ENCODE results near the gene MRPL14. TPM values are rescaled to one million over a fixed set of nuclear protein-coding genes. Genes with fewer than 3 reads are reported as not detected.

The MRPL14 gene
- total and polyA plus RNA-seq, 2 experiments from 2014 or later: 62.6 to 191 TPM

GRCh38 chr6:44064089-44064947, 62.9 kb downstream of the MRPL14 start:
- no peaks in the 10 kb centered on the region for H3K36me3 Mint-ChIP-seq (ENCODE audit: low read depth)
- Histone ChIP-seq H3K36me3 (ENCODE audit: insufficient read depth) (no peaks in the 10 kb centered on the region), H3K4me3 (no peak overlapping the region), H3K27ac (ENCODE audit: low read depth) (no peak overlapping the region), H3K4me2 (no peak overlapping the region), H2AFZ (no peak overlapping the region), H3K27me3 (ENCODE audit: insufficient read depth) (no peaks in the 10 kb centered on the region), H3K79me2 (replicated peaks; ENCODE audit: insufficient read depth) (no peaks in the 10 kb centered on the region), H3F3A (replicated peaks; ENCODE audit: low read depth) (no peaks in the 10 kb centered on the region), H3K9me2 (ENCODE audit: insufficient read depth) (no peaks in the 10 kb centered on the region; the same call in 1 of the 2 replicates), H4K20me1 (replicated peaks; ENCODE audit: insufficient read depth) (no peaks in the 10 kb centered on the region), H3K4me1 (ENCODE audit: insufficient read depth) (no peaks in the 10 kb centered on the region)
- H3K4me1 Mint-ChIP-seq: peaks cover 9% of the 10 kb centered on the region
- 0 out of 3 replicates have a peak, but pooled peaks cover 4% of the 10 kb centered on the region for H3K9me3 Mint-ChIP-seq
- TF ChIP-seq EZH2 (IDR thresholded peaks at IDR 0.05; ENCODE audit: low read depth, unreplicated experiment): no peak
- TF ChIP-seq ZNF462 (CRISPR knock-in tag; IDR thresholded peaks at IDR 0.05): no peak
- no peak for TF ChIP-seq NANOG (IDR thresholded peaks at IDR 0.05; ENCODE audit: borderline replicate concordance)
- TF ChIP-seq CREB1 (CRISPR knock-in tag; IDR thresholded peaks at IDR 0.05; ENCODE audit: low read depth): no peak
- no peak for TF ChIP-seq JUNB (IDR thresholded peaks at IDR 0.05; ENCODE audit: unreplicated experiment)
- no peak for TF ChIP-seq ETS1 (IDR thresholded peaks at IDR 0.05)
- TF ChIP-seq CTCF (conservative IDR thresholded peaks at IDR 0.05; ENCODE audit: low read depth in 2 of 2): no peak
- TF ChIP-seq ZNF114 (CRISPR knock-in tag; IDR thresholded peaks at IDR 0.05): no peak
- no peak for ATAC-seq
- H3K27me3 Mint-ChIP-seq (ENCODE audit: insufficient read depth, low read depth, poor library complexity): peaks cover 6% of the 10 kb centered on the region
- H3K27ac Mint-ChIP-seq: no peak overlapping the region
- no peak for DNase-seq (ENCODE audit: low spot score)
- H3K4me3 Mint-ChIP-seq: no peak overlapping the region; the same call in 2 of the 3 replicates

Data from GM23338 (cell line).